Subcutaneous adipose tissue (tissue), 4 donors: ENCODE measurements around the gene FOLR2. TPM values are rescaled to one million over a fixed set of nuclear protein-coding genes. Genes with fewer than 3 reads are reported as not detected.

Experiments
- CTCF ChIP-seq: fragments of 450-650 bp; IDR thresholded peaks from one replicate; pipeline ENCODE4 v1.5.1; 2016; ENCODE audit warnings: low read depth, mild to moderate bottlenecking, control low read depth, antibody characterized with exemption, moderate library complexity
- total RNA-seq, 4 donors: library from RNA; depleted of rRNA; stranded (reverse); fragments of >200 nt; gene quantifications; one replicate each; pipeline ENCODE4 v1.1.0, GENCODE V29; 2016

Gene FOLR2
- total RNA-seq, 4 donors from 2014 or later: 75.9 to 140 (median 136) TPM

DNA sequence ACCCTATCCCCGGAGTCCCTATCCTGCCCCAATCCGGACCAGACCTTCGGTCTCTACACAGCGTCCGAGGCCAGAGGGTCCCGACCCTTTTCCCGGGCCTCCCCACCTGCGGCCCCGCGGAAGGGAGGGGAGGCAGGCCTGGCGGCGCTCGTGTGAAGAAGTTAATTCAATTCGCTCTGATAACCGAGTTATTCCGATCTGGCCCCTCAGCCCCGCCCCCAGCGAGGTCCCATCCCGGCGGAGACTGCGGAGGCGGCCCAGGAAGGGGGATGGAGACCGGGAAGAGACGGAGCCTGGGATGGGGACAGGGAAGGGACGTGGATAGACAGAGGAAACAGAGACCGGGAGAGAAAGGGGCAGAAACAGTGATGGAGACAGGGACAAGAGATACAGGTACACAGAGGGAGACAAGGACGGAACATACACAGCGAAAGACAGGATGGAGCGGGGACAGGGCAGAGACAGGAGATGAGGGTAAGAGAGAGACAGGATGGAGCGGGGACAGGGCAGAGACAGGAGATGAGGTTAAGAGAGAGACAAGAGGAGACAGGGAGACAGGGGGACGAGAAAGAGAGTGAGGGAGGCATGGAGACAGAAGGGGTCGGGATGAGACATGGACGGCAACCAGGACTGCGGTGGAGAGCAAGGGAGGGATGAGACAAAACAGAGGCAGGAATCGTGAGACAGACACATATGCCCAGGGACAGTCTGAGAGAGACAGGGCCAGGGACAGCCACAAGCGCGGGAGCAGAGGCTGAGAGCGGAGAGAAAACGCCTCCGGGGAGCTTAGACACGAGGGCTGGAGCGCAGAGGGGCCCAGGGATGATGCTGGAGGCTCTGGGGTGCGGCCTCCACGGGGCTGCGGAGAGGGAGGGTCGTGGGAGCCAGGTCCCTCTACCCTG is 28.0 kb downstream of the FOLR2 start:
- TF ChIP-seq CTCF: no peak

DNA sequence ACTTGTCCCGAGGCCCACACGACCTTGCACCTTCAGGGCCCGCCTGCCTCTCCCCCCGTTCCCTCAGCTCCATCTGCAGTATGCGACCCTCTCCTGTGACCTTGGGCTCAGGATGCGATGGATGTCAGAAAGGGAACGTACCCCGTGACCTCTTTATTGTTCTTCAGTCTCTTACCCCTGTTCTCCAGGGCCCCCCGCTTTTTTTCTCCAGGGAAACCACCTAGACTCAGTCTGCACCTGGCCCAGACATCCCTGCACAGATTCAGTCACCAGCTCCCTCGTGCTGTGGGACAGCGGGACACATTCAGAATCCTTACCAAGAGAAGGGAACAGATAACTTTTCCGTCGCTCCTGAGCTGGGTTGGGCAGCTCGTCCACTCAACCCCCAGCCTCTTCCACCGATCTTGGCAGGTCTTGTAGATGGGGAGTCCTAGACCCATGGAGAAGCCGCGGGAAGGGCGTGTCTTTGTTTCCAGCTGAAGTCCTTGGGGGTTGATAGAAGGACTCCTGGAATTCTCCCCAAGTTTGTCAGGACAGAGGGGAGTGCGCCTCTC is 28.7 kb downstream of the FOLR2 start:
- TF ChIP-seq CTCF: no peak

DNA sequence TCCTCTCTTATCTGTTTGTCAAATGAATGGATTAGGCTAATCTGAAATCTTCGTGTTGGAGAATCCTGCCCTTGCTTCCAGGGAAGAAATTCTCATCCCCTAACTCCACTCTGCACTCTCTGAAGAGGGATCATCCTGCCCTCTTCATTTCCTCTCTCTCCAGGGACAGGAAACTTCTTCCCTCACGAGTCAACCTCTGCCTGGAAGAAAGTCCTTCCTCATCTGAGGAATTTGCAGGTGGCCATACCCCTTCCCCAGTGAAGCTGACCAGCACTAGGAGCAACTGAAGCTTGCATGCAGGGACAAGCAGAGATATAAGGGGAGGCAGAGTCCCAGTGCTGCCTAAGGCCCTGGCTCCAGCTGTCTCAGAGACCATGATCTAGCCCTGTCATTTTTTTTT is 31.0 kb downstream of the FOLR2 start:
- TF ChIP-seq CTCF: no peak

DNA sequence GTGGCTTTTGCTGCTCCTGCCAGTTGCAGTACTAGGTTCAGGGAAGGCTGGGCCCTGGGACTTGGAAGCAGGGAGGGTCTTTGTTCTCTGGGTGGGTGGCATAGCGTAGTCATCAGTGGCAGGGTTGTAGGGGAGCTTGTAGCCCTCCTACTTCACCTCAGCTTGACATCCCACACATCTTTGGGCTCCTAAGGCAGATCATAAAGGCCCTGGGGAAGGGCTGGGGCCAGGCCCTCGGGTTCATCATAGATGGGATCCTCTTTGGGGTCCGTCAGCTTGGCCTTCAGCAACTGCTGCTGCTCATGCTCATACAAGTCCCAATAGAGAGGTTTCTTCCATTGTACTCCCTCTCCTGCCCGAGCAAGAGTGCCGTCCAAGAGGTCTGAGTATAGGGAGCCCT is 33.4 kb downstream of the FOLR2 start:
- TF ChIP-seq CTCF: no peak

DNA sequence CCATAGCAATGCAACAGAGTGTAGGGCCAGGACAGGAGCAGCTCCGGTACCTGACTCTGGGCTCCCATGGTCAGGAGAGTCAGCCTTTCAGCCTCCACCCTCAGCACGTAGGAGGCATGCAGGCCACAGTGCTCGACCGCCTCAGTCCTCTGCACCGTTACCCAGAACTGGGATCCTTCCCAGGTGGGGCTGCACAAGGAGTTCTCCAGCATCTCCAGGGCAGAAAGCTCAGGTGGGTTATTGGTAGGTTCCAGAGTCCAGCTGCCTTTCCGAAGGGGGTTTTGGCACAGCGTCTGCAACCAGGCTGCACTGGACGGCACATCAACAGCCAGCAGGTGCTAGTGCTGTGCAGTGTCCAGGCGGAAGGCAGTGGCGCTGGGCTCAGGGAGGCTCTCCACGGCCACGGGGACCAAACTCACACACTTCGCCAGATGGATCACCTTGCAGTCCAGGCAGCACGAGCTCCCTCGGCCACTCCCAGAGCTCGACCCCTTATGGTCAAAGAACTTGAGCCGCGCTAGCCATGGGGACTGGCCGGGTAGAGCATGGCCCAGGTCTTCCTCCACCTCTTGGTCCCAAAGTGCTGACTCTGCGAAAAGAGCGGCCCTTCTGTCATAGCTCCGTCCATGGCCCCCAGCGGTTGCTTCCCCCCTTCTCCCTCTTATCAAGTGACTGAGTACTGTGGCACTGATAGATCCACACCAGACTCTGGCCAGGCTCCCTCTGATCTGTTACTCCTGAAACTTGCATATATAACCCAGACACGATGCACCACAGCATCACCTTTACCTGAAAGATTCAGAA is 34.3 kb downstream of the FOLR2 start:
- TF ChIP-seq CTCF: no peak

DNA sequence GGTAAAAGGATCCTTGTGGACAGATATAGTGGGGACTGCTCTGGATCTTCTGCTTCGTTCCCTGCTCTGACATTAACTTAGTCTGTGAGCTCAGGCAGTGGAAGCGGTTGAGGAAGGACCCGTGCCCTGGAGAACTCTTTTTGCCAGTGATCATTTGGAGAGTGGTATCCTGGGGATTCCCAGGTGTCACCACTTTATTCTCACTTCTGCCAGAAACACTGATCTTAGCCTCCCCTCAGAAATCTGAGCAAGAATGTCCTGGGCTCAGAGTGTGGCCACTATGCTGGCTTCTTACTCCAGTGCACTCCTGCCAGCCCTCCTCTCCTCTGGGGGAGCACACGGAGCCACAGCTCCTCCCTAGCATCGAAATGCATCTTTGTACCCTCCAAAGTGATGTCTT is 35.0 kb downstream of the FOLR2 start:
- no peak for TF ChIP-seq CTCF

GRCh38 chr11:72253392-72253791 is 36.8 kb downstream of the FOLR2 start:
- no peak for TF ChIP-seq CTCF
